Endothelial cell of umbilical vein (primary cell): Measurements from ENCODE around the gene FYB1. TPM values are rescaled to one million over a fixed set of nuclear protein-coding genes. Genes with fewer than 3 reads are reported as not detected.

Source experiments
- BruUV-seq: library from RNA; stranded (reverse); fragments of 400-500 nt; replicated peaks from 2 replicates; lab custom pipeline; 2021; lab: Mats Ljungman, UMichigan
- CTCF ChIA-PET: fragments of 300-600, 350-600 bp; sonication (Branson Sonifier 250); formaldehyde crosslinking; loops from one replicate; lab custom pipeline; 2021; ENCODE audit warnings: antibody characterized with exemption, inconsistent platforms; lab: Charles Lee
- POLR2A ChIA-PET: fragments of 300-600, 350-600 bp; sonication (Branson Sonifier 250); formaldehyde crosslinking; loops from one replicate; lab custom pipeline; 2021; ENCODE audit warnings: antibody characterized with exemption, inconsistent platforms; lab: Charles Lee
- DNase-seq: peaks from one replicate; pipeline ENCODE4 v3.0.0-alpha.2; 2011; ENCODE audit warnings: low read depth, low spot score
- FAIRE-seq: peaks from 2 replicates; lab custom pipeline; 2011; peaks lifted over from hg19 to GRCh38; lab: Jason Lieb, UNC
- H2AFZ ChIP-seq: 2 replicates; pipeline ENCODE4 v1.6.0; 2012; ENCODE audit warnings: low read depth, low read length, control low read depth, inconsistent platforms
- H3K27ac ChIP-seq: 2 replicates; pipeline ENCODE4 v1.5.1; 2011; ENCODE audit warnings: low read depth, mild to moderate bottlenecking, control low read depth, low read length, moderate library complexity; ENCODE audit not compliant: insufficient read depth
- H3K27me3 ChIP-seq, 2 experiments: 2 replicates each; pipeline versions ENCODE4 v1.6.0 to v1.6.1; 2011; ENCODE audit warnings: low read length in 2 of 2, mixed read lengths in 1 of 2; ENCODE audit not compliant: control insufficient read depth in 2 of 2, insufficient read depth in 2 of 2
- H3K36me3 ChIP-seq, 2 experiments: 2 replicates in 1 of 2; 3 replicates in 1 of 2; pipeline ENCODE4 v1.5.1; 2011; ENCODE audit warnings: low read length in 2 of 2, mild to moderate bottlenecking in 1 of 2, moderate library complexity in 1 of 2; ENCODE audit not compliant: control insufficient read depth in 2 of 2, insufficient read depth in 2 of 2; ENCODE audit errors: extremely low read depth in 1 of 2
- H3K4me1 ChIP-seq: 3 replicates; pipeline ENCODE4 v1.5.1; 2011; ENCODE audit warnings: mild to moderate bottlenecking, low read length; ENCODE audit not compliant: control insufficient read depth, insufficient read depth; ENCODE audit errors: extremely low read depth
- H3K4me2 ChIP-seq: 2 replicates; pipeline ENCODE4 v1.6.1; 2011; ENCODE audit warnings: low read length, control low read depth, mixed read lengths; ENCODE audit not compliant: insufficient read depth
- H3K4me3 ChIP-seq, 3 experiments: fragments of 200-600 bp in 1 of 3; sonication (generic), shearing (Covaris generic) in 1 of 3; replicated peaks in 1 of 3; 2 replicates each; pipeline ENCODE4 v1.5.1; 2011 to 2016; ENCODE audit warnings: control low read depth in 3 of 3, low read length in 3 of 3, mild to moderate bottlenecking in 2 of 3, inconsistent platforms in 1 of 3, low read depth in 1 of 3, moderate library complexity in 1 of 3; ENCODE audit not compliant: insufficient read depth in 1 of 3
- H3K79me2 ChIP-seq: 2 replicates; pipeline ENCODE4 v1.6.0; 2012; ENCODE audit warnings: low read length, inconsistent platforms; ENCODE audit not compliant: control insufficient read depth, insufficient read depth
- H3K9ac ChIP-seq: replicated peaks from 2 replicates; pipeline ENCODE3; 2011; ENCODE audit warnings: low read length, control low read depth; ENCODE audit not compliant: insufficient read depth; ENCODE audit errors: extremely low read depth
- H3K9me1 ChIP-seq: replicated peaks from 3 replicates; pipeline ENCODE4 v1.6.0; 2011; ENCODE audit warnings: mild to moderate bottlenecking, low read length; ENCODE audit not compliant: control insufficient read depth, insufficient read depth; ENCODE audit errors: extremely low read depth
- H3K9me3 ChIP-seq: replicated peaks from 2 replicates; pipeline ENCODE4 v1.5.1; 2012; ENCODE audit warnings: low read length, inconsistent platforms; ENCODE audit not compliant: control insufficient read depth, insufficient read depth
- H4K20me1 ChIP-seq: replicated peaks from 2 replicates; pipeline ENCODE3; 2011; ENCODE audit warnings: mild to moderate bottlenecking, low read length; ENCODE audit not compliant: control insufficient read depth, insufficient read depth; ENCODE audit errors: extremely low read depth
- EZH2 ChIP-seq: IDR thresholded peaks from 2 replicates; pipeline ENCODE4 v1.6.1; 2012; ENCODE audit warnings: borderline replicate concordance, low read depth, mild to moderate bottlenecking, moderate library complexity, low read length, inconsistent platforms; ENCODE audit not compliant: severe bottlenecking
- JUN ChIP-seq: IDR thresholded peaks from 2 replicates; pipeline ENCODE4 v1.6.1; 2011; ENCODE audit warnings: borderline replicate concordance, low read depth; ENCODE audit not compliant: insufficient read length, insufficient read depth
- POLR2A ChIP-seq: IDR thresholded peaks from 2 replicates; pipeline ENCODE4 v1.6.1; 2012; ENCODE audit warnings: low read depth, mild to moderate bottlenecking, control low read depth, low read length
- dilution Hi-C: fragments of 300-500 bp; cut with MboI; formaldehyde crosslinking; loops from one replicate; pipeline ENCODE4 v1.15.0; 2019; ENCODE audit warnings: low sequenced_read_pairs; ENCODE audit not compliant: extremely low pct_ligation_motif_present
- intact Hi-C: fragments of 100-400 bp; cut with micrococcal nuclease; formaldehyde crosslinking; loops from one replicate; pipeline ENCODE4 v1.10.0; 2022
- polyA plus RNA-seq, 4 experiments: library from polyadenylated mRNA; depleted of rRNA in 3 of 4; stranded (reverse) in 3 of 4; unstranded in 1 of 4; fragments of >200 nt; gene quantifications; 2 replicates each; pipeline versions ENCODE4 v1.2.1 to v1.2.3, GENCODE V29; 2011 to 2012; ENCODE audit warnings: missing spikeins in 1 of 4
- total RNA-seq: library from RNA; stranded (reverse); gene quantifications from 2 replicates; pipeline ENCODE4 v1.2.3, GENCODE V29; 2021
- TF ChIP-seq, protein P1 (sequence below): IDR thresholded peaks from 2 replicates; pipeline ENCODE4 v1.6.1; 2011; ENCODE audit not compliant: insufficient read depth, insufficient read length
- TF ChIP-seq, protein P2 (sequence below), 2 donors: IDR thresholded peaks; 1 replicate in 1 of 2; 2 replicates in 1 of 2; pipeline ENCODE4 v1.5.1; 2011; ENCODE audit warnings: low read length in 2 of 2, mild to moderate bottlenecking in 2 of 2, moderate library complexity in 2 of 2, control low read depth in 1 of 2, inconsistent platforms in 1 of 2, low read depth in 1 of 2; ENCODE audit not compliant: insufficient read depth in 1 of 2; ENCODE audit errors: extremely low read depth in 1 of 2

The FYB1 gene
- total and polyA plus RNA-seq, 2 donors (not counting 3 experiments of a cell fraction or from before 2014, with no cell fraction given), result 0.44 TPM; not detected in 1

GRCh38 chr5:39201160-39201780, 18.1 kb downstream of the FYB1 start:
- FAIRE-seq, result no peak
- TF ChIP-seq POLR2A (no peak), EZH2 (no peak), JUN (no peak)
- TF ChIP-seq, protein P1, sequence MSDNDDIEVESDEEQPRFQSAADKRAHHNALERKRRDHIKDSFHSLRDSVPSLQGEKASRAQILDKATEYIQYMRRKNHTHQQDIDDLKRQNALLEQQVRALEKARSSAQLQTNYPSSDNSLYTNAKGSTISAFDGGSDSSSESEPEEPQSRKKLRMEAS, result no peak
- TF ChIP-seq, protein P2, sequence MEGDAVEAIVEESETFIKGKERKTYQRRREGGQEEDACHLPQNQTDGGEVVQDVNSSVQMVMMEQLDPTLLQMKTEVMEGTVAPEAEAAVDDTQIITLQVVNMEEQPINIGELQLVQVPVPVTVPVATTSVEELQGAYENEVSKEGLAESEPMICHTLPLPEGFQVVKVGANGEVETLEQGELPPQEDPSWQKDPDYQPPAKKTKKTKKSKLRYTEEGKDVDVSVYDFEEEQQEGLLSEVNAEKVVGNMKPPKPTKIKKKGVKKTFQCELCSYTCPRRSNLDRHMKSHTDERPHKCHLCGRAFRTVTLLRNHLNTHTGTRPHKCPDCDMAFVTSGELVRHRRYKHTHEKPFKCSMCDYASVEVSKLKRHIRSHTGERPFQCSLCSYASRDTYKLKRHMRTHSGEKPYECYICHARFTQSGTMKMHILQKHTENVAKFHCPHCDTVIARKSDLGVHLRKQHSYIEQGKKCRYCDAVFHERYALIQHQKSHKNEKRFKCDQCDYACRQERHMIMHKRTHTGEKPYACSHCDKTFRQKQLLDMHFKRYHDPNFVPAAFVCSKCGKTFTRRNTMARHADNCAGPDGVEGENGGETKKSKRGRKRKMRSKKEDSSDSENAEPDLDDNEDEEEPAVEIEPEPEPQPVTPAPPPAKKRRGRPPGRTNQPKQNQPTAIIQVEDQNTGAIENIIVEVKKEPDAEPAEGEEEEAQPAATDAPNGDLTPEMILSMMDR (IDR thresholded peaks at IDR 0.05; ENCODE audit: extremely low read depth in 1 of 2, insufficient read depth in 1 of 2, low read depth in 1 of 2, low read length in 2 of 2), result no peak
- dilution Hi-C loops (no loop called here), intact Hi-C loops (no loop called here)
- Histone ChIP-seq H2AFZ (no peak overlapping the region), H3K9me1 (no peaks in the 10 kb centered on the region), H3K9ac (no peak overlapping the region), H3K27ac (no peak overlapping the region), H3K4me3 (no peak overlapping the region), H4K20me1 (no peaks in the 10 kb centered on the region), H3K36me3 (no peaks in the 10 kb centered on the region), H3K79me2 (no peaks in the 10 kb centered on the region), H3K27me3 (no peaks in the 10 kb centered on the region), H3K4me2 (no peak overlapping the region), H3K4me1 (no peaks in the 10 kb centered on the region), H3K9me3 (no peaks in the 10 kb centered on the region)
- ChIA-PET POLR2A (no interaction called here), CTCF (interaction anchor here (1.4 to 3.4 kb wide), 2 partner anchors 16 to 120 kb away, joined by 3 to 21 read pairs; partner anchors contain the start of gene FYB1)
- DNase-seq, result no peak
- no TSS peak for BruUV-seq
